Measurements from ENCODE around the gene RNU7-1. TPM values are rescaled to one million over a fixed set of nuclear protein-coding genes. Genes with fewer than 3 reads are reported as not detected.

Gene RNU7-1
- polyA plus RNA-seq, 3 donors: not detected

DNA sequence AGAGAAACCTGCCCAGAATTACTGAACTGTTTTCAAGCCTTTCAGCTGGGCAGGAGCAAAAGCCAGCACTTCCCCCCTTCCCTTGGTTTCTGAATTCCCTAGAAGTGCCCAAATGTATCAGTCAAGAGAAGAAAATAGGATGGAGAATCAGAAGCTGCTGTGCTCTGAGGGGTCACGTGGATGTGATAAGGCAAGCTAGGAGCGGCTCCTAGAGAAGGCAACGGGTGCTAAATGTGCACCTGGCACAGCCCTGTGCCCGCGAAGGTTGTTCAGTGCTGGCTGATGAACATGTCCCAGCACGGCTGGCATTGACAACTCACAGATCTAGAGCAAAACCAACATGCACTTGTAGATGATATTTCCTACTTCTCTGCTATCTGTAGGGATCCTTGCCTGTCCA, 35.4 kb downstream of the RNU7-1 start:
- no peak for DNase-seq
- H2AFZ ChIP-seq (ENCODE audit: insufficient read depth, low read depth, low read length, poor library complexity, severe bottlenecking): no peak overlapping the region
- peaks cover 89 to 96% of the 10 kb centered on the region in 2 donors for H3K36me3 Mint-ChIP-seq
- H3K4me1 Mint-ChIP-seq: peaks cover 1% of the 10 kb centered on the region
- H3K4me1 ChIP-seq (ENCODE audit: control insufficient read depth in 1 of 2, insufficient read depth in 2 of 2, low read length in 2 of 2): no peaks in the 10 kb centered on the region
- peaks cover 2% of the 10 kb centered on the region for H3K79me2 ChIP-seq (ENCODE audit: insufficient read depth, low read length)
- intact Hi-C loops (cut with micrococcal nuclease): no loop called here
- no peak overlapping the region for H3K4me3 Mint-ChIP-seq
- peak overlapping the region in 1 of 2 donors; percentile 28 for H3K27ac ChIP-seq (ENCODE audit: low read depth in 1 of 2, low read length in 2 of 2)
- H3K27me3 ChIP-seq (ENCODE audit: control insufficient read depth in 2 of 2, insufficient read depth in 2 of 2, low read length in 2 of 2): no peaks in the 10 kb centered on the region
- WGBS (ENCODE audit: insufficient coverage): 93% methylated on average over 6 of the region's 6 CpGs
- TF ChIP-seq CTCF (IDR thresholded peaks at IDR 0.05): no peak
- H3K36me3 ChIP-seq (replicated peaks in 1 of 2; ENCODE audit: control insufficient read depth in 1 of 2, insufficient read depth in 2 of 2, low read length in 2 of 2): peaks cover 96 to 99% of the 10 kb centered on the region in 2 donors
- H4K20me1 ChIP-seq (ENCODE audit: insufficient read depth, low read length): no peaks in the 10 kb centered on the region
- H3K27ac Mint-ChIP-seq: peak overlapping the region in 1 of 7 donors; percentile 63
- no peak overlapping the region for H3K4me2 ChIP-seq (replicated peaks; ENCODE audit: extremely low read depth, low read length, poor library complexity, severe bottlenecking)
- H3K9ac ChIP-seq (ENCODE audit: insufficient read depth, low read length, poor library complexity, severe bottlenecking): no peak overlapping the region
- H3K4me3 ChIP-seq (replicated peaks in 1 of 3; ENCODE audit: low read depth in 2 of 3, low read length in 3 of 3): no peak overlapping the region
- H3K9me3 ChIP-seq (replicated peaks in 1 of 2; ENCODE audit: control insufficient read depth in 1 of 2, insufficient read depth in 1 of 2, low read length in 2 of 2): no peaks in the 10 kb centered on the region
- no peaks in the 10 kb centered on the region for H3K27me3 Mint-ChIP-seq (ENCODE audit: low read depth in 3 of 3)
- H3K9me3 Mint-ChIP-seq: no peaks in the 10 kb centered on the region

DNA sequence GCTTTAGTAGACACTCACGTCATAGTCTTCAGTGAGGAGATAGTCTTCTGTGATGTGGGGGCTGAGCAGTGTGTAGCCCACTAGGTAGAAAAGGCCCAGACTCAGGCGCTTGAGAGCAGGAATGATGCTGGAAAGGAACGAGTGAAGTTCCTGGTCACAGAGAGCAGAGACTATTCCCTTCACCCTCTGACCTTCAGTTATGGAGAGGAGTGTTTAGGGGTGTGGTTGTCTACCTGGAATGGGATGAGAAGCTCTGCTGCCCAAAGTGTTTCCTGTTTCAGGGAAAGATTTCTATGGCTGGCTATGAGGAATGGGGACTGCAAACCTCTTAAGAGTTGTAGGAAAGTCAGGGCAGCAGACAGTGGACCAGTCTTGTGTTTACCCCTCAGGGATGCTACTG, 35.8 kb downstream of the RNU7-1 start:
- Histone ChIP-seq H4K20me1 (ENCODE audit: insufficient read depth, low read length) (no peaks in the 10 kb centered on the region), H3K9me3 (replicated peaks in 1 of 2; ENCODE audit: control insufficient read depth in 1 of 2, insufficient read depth in 1 of 2, low read length in 2 of 2) (no peaks in the 10 kb centered on the region), H3K36me3 (replicated peaks in 1 of 2; ENCODE audit: control insufficient read depth in 1 of 2, insufficient read depth in 2 of 2, low read length in 2 of 2) (peaks cover 96 to 99% of the 10 kb centered on the region in 2 donors), H3K9ac (ENCODE audit: insufficient read depth, low read length, poor library complexity, severe bottlenecking) (no peak overlapping the region), H3K4me2 (replicated peaks; ENCODE audit: extremely low read depth, low read length, poor library complexity, severe bottlenecking) (no peak overlapping the region), H3K4me1 (ENCODE audit: control insufficient read depth in 1 of 2, insufficient read depth in 2 of 2, low read length in 2 of 2) (no peaks in the 10 kb centered on the region), H3K79me2 (ENCODE audit: insufficient read depth, low read length) (peaks cover 4% of the 10 kb centered on the region), H3K27ac (ENCODE audit: low read depth in 1 of 2, low read length in 2 of 2) (no peak overlapping the region), H3K27me3 (ENCODE audit: control insufficient read depth in 2 of 2, insufficient read depth in 2 of 2, low read length in 2 of 2) (no peaks in the 10 kb centered on the region), H2AFZ (ENCODE audit: insufficient read depth, low read depth, low read length, poor library complexity, severe bottlenecking) (no peak overlapping the region), H3K4me3 (replicated peaks in 1 of 3; ENCODE audit: low read depth in 2 of 3, low read length in 3 of 3) (no peak overlapping the region)
- H3K36me3 Mint-ChIP-seq: peaks cover 86 to 94% of the 10 kb centered on the region in 2 donors
- no peaks in the 10 kb centered on the region for H3K27me3 Mint-ChIP-seq (ENCODE audit: low read depth in 3 of 3)
- H3K9me3 Mint-ChIP-seq: no peaks in the 10 kb centered on the region
- DNase-seq: no peak
- H3K4me1 Mint-ChIP-seq: peaks cover 1% of the 10 kb centered on the region
- peak overlapping the region in 1 of 7 donors; percentile 63 for H3K27ac Mint-ChIP-seq
- intact Hi-C loops (cut with micrococcal nuclease): no loop called here
- no peak overlapping the region for H3K4me3 Mint-ChIP-seq
- 100% methylated on average over 1 of the region's 3 CpGs for WGBS (ENCODE audit: insufficient coverage)
- no peak for TF ChIP-seq CTCF (IDR thresholded peaks at IDR 0.05)
